Ecto neural progenitor cell (in vitro differentiated cells): ENCODE measurements around the gene FKBP10.

Experiments
- DNase-seq: peaks from one replicate; pipeline ENCODE4 v3.0.0-alpha.2; 2018; ENCODE audit warnings: low spot score

Gene FKBP10

DNA sequence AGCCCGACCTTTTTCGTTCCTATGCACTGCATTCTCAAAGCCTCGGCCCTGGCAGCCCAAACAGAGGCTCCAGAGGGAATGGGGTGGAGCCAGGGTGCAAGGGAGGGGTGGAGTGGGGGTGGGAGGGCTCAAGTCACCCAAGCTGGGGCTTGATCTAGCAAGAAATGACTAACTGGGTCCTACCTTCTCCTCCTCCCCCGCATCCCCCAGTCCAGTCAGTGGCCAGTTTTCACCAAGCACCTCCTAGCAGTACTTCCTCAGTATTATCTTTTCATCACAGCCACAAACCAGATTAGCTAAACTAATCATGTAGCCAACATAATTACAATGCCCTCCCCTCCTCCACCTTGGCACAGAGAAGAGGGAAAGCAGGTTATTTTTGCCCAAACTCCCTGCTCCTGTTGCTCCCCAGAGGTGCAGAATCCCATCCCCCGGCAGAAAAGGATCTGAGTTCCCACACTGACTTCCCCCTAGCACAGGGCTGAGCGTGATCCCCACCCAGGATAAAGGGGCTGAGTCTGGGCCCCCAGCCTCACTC, 28.5 kb upstream of the FKBP10 start:
- peak; percentile 74 for DNase-seq

DNA sequence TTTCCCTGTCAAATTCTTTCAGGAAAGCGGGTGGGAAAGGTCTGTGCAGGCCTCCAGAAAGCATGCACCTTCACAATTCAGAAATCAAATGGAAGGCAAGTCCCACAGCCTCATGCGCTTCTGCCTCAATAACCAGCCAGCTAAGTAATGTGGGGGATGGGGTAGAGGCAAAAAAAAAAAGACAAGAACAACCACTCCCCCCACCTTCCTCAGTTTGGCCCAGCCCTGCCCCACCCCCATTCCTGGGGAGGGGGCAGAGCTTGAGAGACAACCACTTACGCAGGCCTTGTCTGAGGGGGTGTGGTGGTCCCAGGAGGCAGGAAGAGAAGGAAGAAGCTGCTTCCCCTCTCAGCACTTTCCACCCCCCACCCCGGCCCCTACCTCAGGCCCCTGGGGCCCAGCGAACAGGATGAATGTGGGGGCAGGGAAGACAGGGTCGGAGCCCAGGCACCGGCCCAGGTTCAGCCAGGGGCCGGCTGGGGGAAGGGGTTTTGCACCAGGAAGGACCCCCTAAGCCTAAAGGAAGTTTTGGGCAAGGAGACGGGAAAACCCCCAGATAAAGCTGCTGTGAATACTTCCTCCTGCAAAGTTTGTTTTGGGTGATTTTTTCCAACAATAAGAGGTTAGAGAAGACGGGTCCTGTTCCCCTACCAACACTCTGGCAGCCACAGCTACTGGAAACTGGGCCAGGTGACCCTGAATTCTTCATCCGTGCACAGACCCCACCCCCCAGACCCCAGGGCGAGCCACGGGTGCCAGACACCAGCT, 27.5 kb upstream of the FKBP10 start:
- DNase-seq, result peak; percentile 87

DNA sequence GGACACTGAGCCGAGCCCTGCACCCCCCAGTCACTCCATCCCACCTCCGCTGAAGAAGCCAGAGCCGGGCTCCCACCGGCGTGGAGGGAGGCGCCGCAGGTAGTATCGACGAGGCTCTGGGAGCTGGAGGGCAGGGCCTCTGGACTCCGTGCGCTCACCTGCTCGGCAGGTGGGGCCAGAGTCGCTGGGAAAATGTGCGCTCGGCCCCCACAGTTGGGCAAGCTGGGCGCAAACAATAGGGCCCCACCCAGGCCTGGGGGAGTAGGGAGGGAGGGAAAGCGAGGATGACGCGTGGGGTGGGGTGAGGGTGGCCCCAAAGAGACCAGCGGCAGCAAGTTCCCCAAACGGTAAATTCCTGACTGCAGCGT, 27.0 kb upstream of the FKBP10 start:
- DNase-seq, result peak; percentile 79

DNA sequence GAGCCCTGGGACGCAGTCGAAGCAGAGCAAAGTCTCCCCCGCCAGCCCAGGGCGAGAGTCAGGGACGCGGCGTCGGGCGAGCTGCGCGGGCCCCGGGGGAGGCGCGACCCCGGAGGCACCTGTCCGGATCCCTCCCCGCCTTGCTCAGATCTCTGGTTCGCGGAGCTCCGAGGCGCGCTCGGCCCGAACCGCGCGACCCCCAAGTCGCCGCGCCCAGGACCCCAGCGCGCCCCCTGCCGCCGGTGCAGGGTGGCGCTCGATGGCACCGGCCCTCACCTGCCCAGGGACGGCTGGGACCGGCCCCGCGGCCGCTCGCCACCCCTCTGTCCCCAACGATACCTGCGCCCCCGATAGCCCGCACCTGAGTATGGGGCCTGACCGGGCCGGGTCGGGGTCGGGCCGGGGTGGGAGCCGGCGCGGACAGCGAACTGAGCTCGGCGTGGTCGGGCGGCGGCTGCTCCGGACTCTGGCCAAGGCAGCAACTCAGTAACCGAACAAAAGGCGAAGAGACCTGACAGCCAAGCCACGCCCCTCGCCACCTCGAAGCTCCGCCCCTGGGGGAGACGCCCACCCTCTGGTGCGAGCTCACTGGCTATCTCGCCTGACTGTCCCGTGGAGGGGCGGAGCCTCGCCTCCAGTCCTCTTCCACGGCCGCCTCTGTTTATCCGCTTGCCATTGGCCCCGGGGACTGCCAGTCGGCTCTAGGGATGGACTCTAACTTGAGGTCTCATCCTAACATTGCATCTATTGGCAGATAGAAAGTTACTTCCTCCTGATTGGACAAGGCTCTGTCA, 26.4 kb upstream of the FKBP10 start, which contains the start of gene JUP:
Gene JUP (minus strand): TSS at position 485 of the 794 bp plus-strand sequence. CDS start 14,857 bp downstream, outside the sequence.
- DNase-seq, result peak; percentile 100

DNA sequence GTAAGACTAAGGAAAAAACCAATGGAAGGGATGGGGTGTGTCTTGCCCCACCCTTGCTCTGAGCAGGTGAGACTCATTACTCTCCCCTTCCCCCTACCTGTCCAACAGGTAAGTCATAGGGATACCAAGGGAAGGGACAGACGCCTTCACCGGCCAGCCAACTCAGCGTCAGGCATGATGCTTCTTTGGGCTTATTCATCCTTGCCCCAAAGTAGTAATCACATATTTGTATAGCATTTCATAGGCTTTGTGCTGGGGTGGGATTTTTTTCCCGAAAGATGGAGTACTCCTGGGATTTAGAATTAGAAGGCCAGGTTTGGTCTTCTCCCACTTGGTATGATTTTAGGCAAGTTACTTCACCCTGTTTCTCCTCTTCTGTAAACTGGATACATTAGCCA, 25.8 kb upstream of the FKBP10 start:
- no peak for DNase-seq

DNA sequence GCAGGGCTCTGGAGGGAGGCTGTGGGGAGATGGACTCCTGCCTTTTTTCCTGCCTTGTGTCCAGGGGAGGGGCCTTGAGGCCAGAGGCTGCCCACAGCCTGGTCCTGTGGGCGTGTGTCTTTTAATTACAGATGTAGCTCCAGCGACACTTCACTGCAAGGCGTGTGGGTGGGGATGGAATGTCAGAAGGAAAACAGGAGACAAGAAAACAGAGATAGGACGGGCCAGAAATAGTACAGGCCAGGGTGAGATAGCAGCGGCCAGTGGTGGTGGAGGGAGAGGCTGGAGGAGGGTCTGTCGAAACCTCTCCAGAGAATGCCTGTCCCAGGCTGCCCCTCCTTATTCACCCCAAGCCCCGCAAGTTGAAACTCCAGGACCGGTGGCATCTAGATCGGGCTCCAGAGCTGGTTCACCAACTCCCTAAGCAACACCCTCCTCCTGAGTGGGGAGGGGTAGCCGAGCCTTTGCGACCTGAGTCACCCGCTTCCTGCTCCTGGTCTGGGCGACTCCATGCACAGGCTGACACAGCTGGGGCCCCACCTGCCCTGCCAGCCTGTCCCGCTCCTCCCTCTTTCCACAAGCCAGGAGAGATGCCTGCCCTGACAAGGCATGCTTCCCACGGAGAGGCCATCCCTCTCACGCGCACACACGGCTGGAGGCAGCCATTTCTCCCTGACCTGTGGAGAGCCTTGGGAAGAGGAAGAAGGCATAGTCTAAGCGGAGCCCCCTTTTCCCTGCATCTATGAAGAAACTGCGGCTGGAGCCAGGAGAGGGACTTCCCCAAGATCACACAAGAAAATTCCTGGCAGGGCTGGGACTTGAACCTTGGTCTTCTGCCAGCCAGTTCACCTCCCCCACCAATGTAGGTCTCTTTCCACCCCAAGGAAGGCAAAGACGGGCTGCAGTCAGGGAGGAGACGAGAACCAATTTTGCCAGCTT, 19.7 kb upstream of the FKBP10 start:
- DNase-seq, result no peak

DNA sequence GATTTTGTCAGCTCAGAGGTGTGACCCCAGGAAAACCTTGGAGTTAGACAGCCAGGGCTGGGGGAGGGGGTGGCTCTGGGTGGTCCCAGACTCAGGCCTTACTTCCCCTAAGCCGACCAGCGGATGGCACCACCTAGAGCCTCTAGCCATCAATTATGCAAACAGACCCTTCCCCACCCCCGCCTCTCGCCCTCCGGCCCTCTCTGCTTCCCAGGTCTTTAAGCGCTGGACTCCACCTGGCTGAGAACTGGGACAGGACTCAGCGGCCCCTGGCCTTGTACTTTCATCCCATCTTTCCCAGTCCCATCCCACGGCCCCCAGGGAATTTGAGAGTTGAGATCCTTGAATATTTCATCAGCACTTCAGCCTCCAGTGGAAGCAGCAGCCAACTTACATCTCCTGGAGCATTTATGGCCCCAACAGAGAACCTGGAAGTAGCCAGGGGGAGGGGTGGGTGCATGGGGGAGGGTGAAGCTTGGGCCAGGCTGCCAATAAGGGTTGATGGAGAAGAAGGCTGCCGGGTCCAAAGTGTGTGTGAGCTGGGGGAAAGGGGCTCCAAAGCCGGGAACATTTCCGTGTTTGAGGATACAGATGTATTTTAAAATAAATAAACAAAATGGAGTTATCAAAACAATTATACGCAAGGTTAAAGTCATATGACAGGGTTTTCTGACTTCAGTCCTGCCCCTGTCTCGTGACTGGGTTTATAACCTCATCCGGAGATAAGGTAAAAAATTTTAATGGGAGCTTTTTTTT, 18.8 kb upstream of the FKBP10 start:
- peak; percentile 83 for DNase-seq

DNA sequence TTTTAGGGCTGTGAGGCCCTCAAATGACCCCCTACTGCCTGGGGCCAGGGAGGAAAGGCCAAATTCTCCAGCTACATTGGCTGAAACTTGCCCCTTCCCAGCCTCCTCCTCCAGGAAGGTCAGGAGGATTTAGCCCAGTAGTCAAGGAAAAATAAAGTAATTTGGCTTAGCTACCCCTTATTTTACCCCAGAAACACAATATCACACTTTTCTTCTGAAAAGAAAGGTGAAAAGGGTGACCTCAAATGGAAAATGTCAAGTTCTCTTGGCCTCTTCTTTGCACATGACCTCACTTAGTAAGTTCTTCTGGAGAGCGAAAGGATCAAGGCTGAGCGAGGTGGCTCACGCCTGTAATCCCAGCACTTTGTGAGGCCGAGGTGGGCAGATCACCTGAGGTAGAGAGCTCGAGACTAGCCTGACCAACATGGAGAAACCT, 18.2 kb upstream of the FKBP10 start:
- DNase-seq, result no peak

DNA sequence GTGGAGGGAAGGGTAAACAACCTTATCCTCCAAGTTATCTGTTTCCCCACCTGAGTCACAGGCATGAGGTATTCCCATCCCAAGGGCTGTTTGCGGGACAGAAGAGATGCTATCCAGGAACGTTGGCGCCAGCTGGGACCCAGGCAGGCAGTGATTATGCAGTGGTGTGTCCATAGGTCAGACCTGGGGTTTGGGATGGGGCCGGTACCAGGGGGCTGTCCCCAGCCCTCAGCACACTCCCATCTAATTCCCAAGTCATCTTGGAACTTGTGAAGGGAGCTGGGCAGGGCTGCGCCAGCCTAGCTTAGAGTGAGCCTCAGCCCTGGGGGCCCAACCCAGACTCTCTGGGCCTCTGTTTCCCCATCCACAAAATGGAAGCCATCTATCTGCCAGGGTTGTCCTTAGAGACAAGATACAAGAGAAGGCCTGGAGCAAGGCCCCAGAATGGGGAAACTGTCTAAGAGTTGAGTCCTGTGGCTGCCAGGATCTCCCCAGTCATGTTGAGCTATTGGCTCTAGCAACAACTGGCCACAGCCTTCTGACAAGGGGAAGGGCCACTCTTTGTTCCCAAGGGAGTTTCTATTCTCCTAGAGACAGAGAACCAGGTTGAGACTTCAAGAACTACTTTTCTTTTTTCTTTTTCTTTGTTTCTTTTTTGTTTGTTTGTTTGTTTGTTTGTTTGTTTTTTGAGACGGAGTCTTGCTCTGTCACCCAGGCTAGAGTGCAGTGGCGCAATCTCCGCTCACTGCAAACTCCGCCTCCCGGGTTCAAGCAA, 16.5 kb upstream of the FKBP10 start:
- no peak for DNase-seq

DNA sequence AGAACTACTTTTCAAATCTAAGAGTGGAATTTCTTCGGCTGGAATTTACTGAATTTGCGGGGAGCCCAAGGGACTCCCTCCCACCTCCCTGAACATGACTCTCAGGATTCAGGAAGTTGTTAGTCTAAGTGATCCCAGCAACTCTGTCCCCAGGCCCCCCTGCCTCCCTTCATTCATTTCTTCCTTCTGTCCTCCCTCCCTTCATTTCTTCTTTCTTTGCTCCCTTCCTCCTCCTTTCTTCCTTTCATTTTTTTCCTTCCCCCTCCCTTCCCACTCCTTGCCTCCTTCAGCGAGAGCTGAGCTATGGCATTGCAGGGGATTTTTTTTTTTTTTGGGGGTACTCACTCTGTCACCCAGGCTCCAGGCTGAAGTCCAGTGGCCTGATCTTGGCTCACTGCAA, 15.4 kb upstream of the FKBP10 start:
- no peak for DNase-seq

DNA sequence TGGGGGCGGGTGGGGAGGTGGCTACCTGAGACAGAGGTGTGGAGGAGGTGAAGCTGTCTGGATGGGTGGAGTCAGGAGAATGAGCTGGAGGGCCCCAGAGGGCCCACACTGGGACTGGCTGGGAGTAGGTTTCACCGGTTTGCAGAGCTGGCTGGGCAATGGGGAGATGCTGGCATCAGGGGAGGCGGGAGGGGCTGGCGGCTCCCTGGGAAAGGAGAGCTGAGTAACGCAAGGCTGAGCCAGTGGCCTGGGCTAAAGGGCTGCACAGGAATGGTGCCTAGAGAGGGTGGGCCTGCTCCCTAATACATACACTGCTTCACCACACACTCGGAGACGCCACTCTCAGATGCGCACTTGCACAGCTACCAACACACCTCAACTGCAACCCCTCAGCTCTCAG, 13.4 kb upstream of the FKBP10 start:
- no peak for DNase-seq

DNA sequence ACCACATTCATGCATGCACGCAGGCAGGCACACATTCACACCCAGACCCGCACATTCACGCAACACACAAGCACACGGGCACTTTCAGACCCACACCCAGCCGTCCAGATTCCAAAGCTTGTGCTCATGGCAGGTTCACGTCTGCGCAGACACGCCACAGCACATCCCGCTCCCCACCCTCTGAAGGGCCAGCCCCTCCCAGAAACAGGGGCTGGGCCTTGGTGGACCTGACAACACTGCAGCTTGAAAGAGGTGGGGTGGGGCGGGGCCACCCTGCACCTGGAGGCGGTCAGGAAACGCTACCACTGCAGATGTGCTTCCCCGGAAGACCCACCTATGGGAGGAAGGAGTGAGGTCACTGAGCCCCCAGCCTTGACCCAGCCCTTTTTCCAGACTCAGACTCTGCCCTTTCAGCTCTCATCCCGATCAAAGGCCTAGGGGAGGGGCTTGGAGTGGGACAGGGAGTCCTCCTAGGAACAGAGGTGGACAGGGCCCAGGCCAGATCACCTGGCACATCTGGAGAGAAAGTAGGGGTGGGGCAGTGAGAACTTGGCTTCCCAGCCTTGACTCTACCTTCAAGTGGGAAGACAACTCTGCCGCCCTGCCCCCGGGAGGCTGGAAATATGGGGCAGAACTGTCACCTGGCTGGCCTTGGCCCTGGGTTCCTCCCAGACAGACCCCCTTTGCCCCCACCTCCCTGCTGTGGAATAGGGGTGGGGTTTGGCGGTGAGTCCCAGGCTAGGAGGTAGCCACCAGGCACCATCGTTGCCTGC, 12.0 kb upstream of the FKBP10 start:
- DNase-seq, result peak; percentile 76

DNA sequence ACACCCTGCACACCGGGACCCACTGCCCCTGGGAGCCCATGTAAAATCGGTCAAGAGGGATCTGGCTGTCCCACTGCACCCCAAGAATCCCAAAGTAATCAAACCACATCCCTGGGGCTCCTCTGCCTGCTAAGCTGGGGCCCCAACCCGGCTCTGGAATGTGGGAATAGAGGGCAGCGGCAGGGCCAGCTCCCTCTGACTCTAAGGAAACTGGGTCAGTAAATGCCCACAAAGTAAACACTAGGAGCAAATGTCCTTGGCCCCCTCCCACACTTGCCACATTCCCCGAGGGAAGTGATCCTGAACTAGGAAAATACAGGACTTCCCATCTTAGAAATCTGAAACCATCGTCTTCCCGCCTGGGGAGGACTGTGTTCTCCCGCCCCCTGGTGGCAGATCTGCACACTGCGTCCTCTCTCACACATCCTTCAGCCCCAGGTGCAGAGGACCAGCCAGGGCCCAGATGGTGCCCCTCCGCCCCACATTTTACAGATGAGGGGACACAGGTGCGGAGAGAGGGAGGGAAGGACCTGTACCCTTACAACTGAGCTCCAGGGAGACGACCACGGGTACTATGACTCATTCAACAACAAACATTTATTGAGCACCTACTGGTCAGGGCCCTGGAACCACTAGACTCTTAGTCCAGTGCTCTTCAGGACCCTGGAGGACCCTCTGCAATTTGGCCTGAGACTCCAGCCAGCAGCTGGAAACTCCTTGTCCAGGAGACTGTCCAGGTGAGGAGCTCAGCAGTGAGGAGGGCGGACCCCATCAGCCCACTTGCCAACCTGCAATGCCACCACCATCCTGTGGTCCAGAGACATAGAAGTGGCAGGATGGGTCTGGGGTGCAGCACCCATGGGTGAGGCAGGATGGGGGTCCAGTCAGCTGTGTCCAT, 11.2 kb upstream of the FKBP10 start:
- peak; percentile 93 for DNase-seq

DNA sequence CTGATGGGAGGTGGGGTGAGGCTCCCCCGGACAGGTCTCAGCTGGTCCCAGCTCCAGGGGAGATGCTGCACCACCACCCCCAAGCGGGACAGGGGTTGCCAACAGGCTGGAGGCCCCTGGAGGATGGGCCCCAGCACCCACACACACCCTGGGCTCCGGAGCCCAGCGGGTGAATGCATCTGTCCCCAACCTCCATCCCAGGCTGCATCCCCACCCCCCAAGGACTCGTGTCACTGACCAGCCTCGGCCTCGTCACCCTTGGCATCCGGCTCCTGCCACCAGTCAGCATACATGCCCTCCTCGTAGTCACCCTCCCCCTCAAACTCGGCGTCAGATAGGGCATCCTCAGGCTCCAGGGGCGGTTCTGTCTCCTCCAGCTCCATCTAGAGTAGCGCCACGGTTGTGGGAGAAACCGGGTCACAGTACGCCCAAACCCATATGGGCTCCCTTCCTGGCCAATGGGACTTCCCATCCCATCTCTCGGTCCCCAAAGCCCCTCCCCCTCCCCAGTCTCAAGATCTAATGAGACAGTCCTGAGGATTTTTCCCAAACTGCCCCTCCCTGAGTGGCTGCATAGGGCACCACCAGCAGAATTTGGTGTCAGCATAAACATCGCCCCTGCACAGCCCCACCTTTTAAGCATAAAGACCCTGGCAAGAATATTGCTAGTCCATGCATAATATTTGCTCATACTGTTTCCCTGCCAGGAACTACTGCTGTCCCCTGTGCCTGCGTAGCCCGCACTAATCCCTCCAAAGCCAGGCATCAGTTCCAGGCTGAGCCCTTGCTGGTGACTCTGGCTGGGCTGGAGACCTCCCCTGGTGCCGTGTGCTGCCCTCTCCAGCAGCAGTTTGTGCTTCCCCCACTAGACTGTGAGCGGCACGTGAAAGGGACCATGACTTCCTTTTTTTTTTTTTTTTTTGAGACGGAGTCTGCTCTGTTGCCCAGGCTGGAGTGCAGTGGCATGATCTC, 9.5 kb upstream of the FKBP10 start:
- DNase-seq, result no peak

DNA sequence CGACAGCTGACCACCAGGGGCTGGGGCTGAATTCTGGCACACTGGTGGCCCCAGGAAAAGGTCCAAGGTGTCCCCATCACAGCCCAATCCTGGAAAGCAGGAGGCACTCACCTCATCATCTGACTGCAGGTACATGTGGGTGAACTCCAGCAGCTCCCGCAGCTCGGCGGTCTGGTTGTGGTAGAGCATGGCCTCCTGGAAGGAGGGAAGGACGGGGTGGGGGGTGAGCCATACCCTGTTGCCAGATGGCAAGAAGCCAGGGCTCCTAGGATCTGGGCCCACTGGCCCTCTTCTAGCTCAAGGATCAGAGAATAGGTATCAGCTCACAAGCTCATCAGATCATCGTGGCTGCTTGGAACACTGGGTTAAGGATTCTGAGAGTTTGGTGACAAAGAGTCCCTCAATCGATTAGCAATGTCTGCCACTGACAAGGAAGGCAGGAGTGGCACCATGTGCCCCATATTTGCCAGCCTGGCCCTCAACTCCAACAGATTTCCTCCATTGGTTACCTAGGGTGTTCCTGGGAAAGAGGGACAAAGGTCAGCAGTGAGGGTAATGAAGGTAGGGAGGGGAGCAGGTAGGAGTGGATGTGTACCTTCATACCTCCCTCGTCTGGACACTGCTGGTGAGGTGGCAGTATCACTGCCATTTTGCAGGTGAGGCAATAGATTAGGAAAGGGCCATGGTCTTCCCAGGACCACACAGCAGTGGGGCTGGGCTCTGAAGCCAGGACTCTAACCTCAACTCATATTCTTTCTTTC, 5.9 kb upstream of the FKBP10 start:
- DNase-seq, result no peak
